CD4-positive, alpha-beta T cell (primary cell): ENCODE data around the gene DENND2C. TPM values are rescaled to one million over a fixed set of nuclear protein-coding genes. Genes with fewer than 3 reads are reported as not detected.

Source experiments
- ATAC-seq: fragments of 200-7000 bp; cut with Tn5 transposase; one replicate; pipeline ENCODE4 v1.10.0; 2022; ENCODE audit warnings: mild to moderate bottlenecking; ENCODE audit not compliant: poor library complexity
- CTCF ChIA-PET: fragments of 350-600 bp; sonication (Branson Sonifier 250); formaldehyde crosslinking; loops from one replicate; lab custom pipeline; 2021; ENCODE audit warnings: antibody characterized with exemption, inconsistent platforms; lab: Charles Lee
- POLR2A ChIA-PET: fragments of 350-600 bp; sonication (Branson Sonifier 250); formaldehyde crosslinking; loops from one replicate; lab custom pipeline; 2021; ENCODE audit warnings: antibody characterized with exemption, inconsistent platforms; lab: Charles Lee
- DNase-seq, 14 experiments: peaks; one replicate each; pipeline ENCODE4 v3.0.0-alpha.2; 2013 to 2020; ENCODE audit warnings: mixed read lengths in 2 of 14
- H3K27ac ChIP-seq, 2 donors: one replicate each; pipeline versions ENCODE4 v1.5.1 to v1.7.0; 2013; ENCODE audit warnings: low read length in 2 of 2, low read depth in 1 of 2, mild to moderate bottlenecking in 1 of 2
- H3K27me3 ChIP-seq, 2 experiments: 1 replicate in 1 of 2; 2 replicates in 1 of 2; pipeline versions ENCODE4 v1.6.1 to v1.7.0; 2013; ENCODE audit warnings: low read length in 2 of 2, control low read depth in 1 of 2, mild to moderate bottlenecking in 1 of 2, moderate library complexity in 1 of 2; ENCODE audit not compliant: insufficient read depth in 2 of 2, control insufficient read depth in 1 of 2
- H3K36me3 ChIP-seq: one replicate; pipeline ENCODE4 v1.6.1; 2013; ENCODE audit warnings: low read length, control low read depth; ENCODE audit not compliant: insufficient read depth
- H3K4me1 ChIP-seq: one replicate; pipeline ENCODE4 v1.6.1; 2013; ENCODE audit warnings: low read length, control low read depth; ENCODE audit not compliant: insufficient read depth
- H3K4me3 ChIP-seq: one replicate; pipeline ENCODE4 v1.5.1; 2013; ENCODE audit warnings: mild to moderate bottlenecking, low read length, moderate library complexity
- H3K9me3 ChIP-seq, 2 experiments: 1 replicate in 1 of 2; 2 replicates in 1 of 2; pipeline versions ENCODE4 v1.6.1 to v1.7.0; 2013; ENCODE audit warnings: low read length in 2 of 2, mild to moderate bottlenecking in 2 of 2, control low read depth in 1 of 2, moderate library complexity in 1 of 2; ENCODE audit not compliant: control insufficient read depth in 1 of 2, insufficient read depth in 1 of 2
- H3K27ac Mint-ChIP-seq: one replicate; pipeline ENCODE4 v1.8.0; 2020; ENCODE audit warnings: mixed read lengths
- H3K27me3 Mint-ChIP-seq: one replicate; pipeline ENCODE4 v1.8.0; 2021; ENCODE audit warnings: mixed read lengths
- H3K36me3 Mint-ChIP-seq: one replicate; pipeline ENCODE4 v1.8.0; 2021; ENCODE audit warnings: low read depth, mixed read lengths
- H3K4me1 Mint-ChIP-seq: one replicate; pipeline ENCODE4 v1.8.0; 2021; ENCODE audit warnings: low read depth, mixed read lengths
- H3K4me3 Mint-ChIP-seq: one replicate; pipeline ENCODE4 v1.8.0; 2020; ENCODE audit warnings: mild to moderate bottlenecking, mixed read lengths
- H3K9me3 Mint-ChIP-seq: one replicate; pipeline ENCODE4 v1.8.0; 2020; ENCODE audit warnings: mixed read lengths
- intact Hi-C, 2 experiments: fragments of 100-400 bp; cut with DNase I in 1 of 2; cut with micrococcal nuclease in 1 of 2; formaldehyde crosslinking; loops; one replicate each; pipeline versions ENCODE4 v1.15.1 to v1.9.0; 2023 to 2025; cut with DNase I, micrococcal nuclease
- total RNA-seq, 174 experiments: library from RNA in 2 of 174; stranded (reverse) in 2 of 174; gene quantifications; one replicate each; pipeline ENCODE4 v1.2.3 and lab custom pipeline; 2021 to 2026
- TF ChIP-seq, protein P1 (sequence below): fragments of 200-600 bp; IDR thresholded peaks from one replicate; pipeline ENCODE4 v1.8.0; 2022; ENCODE audit warnings: antibody characterized with exemption, mild to moderate bottlenecking

DENND2C gene
- total RNA-seq, 2 experiments from 2014 or later, result 1.6 to 2.0 TPM

DNA sequence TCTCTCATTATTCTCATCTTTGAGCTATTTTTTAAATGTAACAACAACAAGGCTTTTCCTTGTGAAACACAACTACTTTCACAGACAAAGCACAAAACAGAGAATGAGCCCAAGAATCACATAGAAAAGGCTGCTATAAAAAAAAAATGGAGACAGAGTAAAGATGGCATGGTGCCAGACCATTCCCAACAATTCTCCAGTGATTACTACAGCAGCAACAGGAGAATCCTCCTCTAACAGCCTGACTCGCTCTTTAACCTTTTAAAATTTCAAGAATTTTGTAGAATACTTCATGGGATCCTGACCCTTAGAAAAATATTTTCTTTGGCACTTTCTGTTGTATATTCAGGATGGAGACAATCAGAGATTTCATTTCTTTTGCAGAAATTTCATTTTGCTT lies 84.6 kb downstream of the DENND2C start:
- no peak overlapping the region for H3K4me3 Mint-ChIP-seq

DNA sequence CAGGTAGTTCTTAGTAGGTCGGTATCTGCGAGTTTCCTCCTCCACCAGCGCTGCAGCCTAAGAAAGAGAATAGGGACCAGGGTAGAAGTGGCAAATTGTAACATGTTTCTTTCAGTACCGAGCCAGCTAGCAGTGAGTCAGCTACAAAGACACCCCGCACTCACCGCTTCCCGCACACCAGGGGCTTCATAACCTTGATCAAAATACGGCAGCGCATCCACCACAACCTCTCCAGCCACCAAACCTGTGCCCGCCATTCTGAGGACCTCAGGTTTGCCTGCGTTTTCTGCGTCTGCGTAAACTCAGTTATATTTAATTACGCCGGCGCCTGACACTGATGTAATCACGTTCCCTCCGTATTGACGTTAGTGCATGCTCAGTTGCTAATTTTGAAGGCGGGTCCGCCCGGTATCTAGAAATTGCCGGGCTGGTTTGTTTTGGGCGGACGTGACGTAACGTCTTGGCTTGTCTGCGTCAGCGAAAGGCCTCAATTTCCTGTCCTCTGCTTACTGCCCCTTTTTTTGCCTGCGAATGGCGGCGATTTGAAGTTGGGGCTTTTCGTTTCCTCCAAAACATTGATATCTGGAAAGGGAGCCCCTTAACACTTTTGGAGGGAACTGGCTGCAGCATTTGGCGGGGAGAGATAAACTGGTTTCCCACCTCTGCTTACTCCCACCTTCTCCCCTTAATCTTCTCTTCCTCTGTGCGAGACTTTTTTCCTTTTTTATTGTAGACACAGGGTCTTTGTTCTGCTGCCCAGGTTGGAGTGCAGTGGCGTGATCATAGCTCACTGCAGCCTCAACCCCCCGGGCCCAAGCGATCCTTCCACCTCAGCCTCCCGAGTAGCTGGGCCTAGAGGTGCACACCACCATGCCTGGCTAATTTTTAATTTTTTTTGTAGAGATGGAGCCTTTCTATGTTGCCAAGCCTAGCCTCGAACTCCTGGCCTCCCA lies 88.2 kb downstream of the DENND2C start, which contains the start of gene BCAS2:
Gene BCAS2 (minus strand): TSS at position 281 of the 953 bp plus-strand sequence. CDS start 24 bp downstream, at position 257.
- TF ChIP-seq, protein P1, sequence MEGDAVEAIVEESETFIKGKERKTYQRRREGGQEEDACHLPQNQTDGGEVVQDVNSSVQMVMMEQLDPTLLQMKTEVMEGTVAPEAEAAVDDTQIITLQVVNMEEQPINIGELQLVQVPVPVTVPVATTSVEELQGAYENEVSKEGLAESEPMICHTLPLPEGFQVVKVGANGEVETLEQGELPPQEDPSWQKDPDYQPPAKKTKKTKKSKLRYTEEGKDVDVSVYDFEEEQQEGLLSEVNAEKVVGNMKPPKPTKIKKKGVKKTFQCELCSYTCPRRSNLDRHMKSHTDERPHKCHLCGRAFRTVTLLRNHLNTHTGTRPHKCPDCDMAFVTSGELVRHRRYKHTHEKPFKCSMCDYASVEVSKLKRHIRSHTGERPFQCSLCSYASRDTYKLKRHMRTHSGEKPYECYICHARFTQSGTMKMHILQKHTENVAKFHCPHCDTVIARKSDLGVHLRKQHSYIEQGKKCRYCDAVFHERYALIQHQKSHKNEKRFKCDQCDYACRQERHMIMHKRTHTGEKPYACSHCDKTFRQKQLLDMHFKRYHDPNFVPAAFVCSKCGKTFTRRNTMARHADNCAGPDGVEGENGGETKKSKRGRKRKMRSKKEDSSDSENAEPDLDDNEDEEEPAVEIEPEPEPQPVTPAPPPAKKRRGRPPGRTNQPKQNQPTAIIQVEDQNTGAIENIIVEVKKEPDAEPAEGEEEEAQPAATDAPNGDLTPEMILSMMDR, result no peak
- POLR2A ChIA-PET, result interaction anchor here (0.6 to 2.7 kb wide), 10 partner anchors 71 to 770 kb away, joined by 3 to 37 read pairs (median 4); partner anchors contain the start of genes CSDE1, DENND2C, NRAS and RSBN1
- peak within 1 kb of the TSS; percentile 86 for H3K4me3 ChIP-seq

More for the DNA sequence above, 84.6 kb downstream of the DENND2C start:
- Histone ChIP-seq H3K4me1 (peaks cover 10% of the 10 kb centered on the region), H3K27ac (no peak overlapping the region), H3K36me3 (peaks cover 1% of the 10 kb centered on the region), H3K27me3 (no peaks in the 10 kb centered on the region), H3K9me3 (no peaks in the 10 kb centered on the region), H3K4me3 (no peak overlapping the region)
- TF ChIP-seq, protein P1, result no peak
- ATAC-seq, result no peak
- Mint-ChIP-seq H3K27ac (no peak overlapping the region), H3K9me3 (no peaks in the 10 kb centered on the region), H3K27me3 (peaks cover 6% of the 10 kb centered on the region), H3K36me3 (peaks cover 16% of the 10 kb centered on the region), H3K4me1 (peaks cover 23% of the 10 kb centered on the region)
- no peak for DNase-seq
- CTCF ChIA-PET, result no interaction called here
- intact Hi-C loops, result loop anchor here in 1 of 2 experiments (2.0 to 10.0 kb wide), 3 partner anchors 82 to 1200 kb away; partner anchors contain the start of gene RSBN1
- POLR2A ChIA-PET, result no interaction called here

DNA sequence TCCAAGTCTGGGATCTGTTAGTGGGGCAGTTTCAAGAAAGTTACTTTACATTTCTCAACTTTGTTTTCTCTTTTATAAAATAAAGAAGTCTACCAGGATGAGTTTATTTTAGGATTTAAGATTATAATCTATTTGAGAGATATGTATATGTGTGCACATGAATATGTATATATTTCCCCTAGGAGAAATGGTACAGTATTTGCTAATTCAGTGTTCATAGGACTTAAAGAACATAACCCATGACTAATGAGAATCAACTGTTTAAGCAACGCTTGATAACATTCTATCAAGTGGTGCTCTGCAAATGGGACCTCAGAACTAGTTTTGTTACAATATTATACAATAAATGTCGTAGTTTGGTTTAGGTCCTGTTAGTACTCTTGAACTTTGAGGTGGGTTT lies 95.5 kb downstream of the DENND2C start:
- H3K4me3 Mint-ChIP-seq, result no peak overlapping the region
- POLR2A ChIA-PET, result interaction anchor here (1.5 kb wide), 1 partner anchor 67 kb away, joined by 4 read pairs; no protein-coding TSS in a partner anchor
- TF ChIP-seq, protein P1, result no peak
- ATAC-seq (no peak), DNase-seq (no peak)
- H3K4me1 Mint-ChIP-seq, result peaks cover 21% of the 10 kb centered on the region
- H3K27me3 Mint-ChIP-seq, result no peaks in the 10 kb centered on the region
- CTCF ChIA-PET, result interaction anchor here (1.1 kb wide), 1 partner anchor 65 kb away, joined by 3 read pairs; no protein-coding TSS in a partner anchor
- H3K36me3 ChIP-seq, result peaks cover 95% of the 10 kb centered on the region
- no peak overlapping the region for H3K27ac Mint-ChIP-seq
- H3K9me3 Mint-ChIP-seq, result no peaks in the 10 kb centered on the region
- intact Hi-C loops, result no loop called here
- H3K4me3 ChIP-seq, result no peak overlapping the region
- no peak overlapping the region for H3K27ac ChIP-seq
- H3K36me3 Mint-ChIP-seq, result peaks cover 94% of the 10 kb centered on the region
- H3K4me1 ChIP-seq, result peaks cover 9% of the 10 kb centered on the region
- H3K9me3 ChIP-seq, result no peaks in the 10 kb centered on the region
- no peaks in the 10 kb centered on the region for H3K27me3 ChIP-seq

More for the DNA sequence above, 88.2 kb downstream of the DENND2C start, which contains the start of gene BCAS2:
- no peaks in the 10 kb centered on the region for H3K9me3 ChIP-seq
- H3K27me3 ChIP-seq, result no peaks in the 10 kb centered on the region
- intact Hi-C loops, result loop anchor here (1.0 to 10.0 kb wide), 11 partner anchors 70 to 1197 kb away; partner anchors contain the start of genes NRAS (in 2 of the 2), TRIM33 (in 2 of the 2), CSDE1 (in 1 of the 2) and DENND2C (in 1 of the 2)
- H3K4me1 Mint-ChIP-seq, result peaks cover 48% of the 10 kb centered on the region
- no peaks in the 10 kb centered on the region for H3K27me3 Mint-ChIP-seq
- H3K27ac Mint-ChIP-seq, result peak within 1 kb of the TSS; percentile 97
- H3K4me3 Mint-ChIP-seq, result peak within 1 kb of the TSS; percentile 95
- H3K36me3 Mint-ChIP-seq, result peaks cover 48% of the 10 kb centered on the region
- peak; percentile 92 for ATAC-seq
- H3K36me3 ChIP-seq, result peaks cover 31% of the 10 kb centered on the region
- H3K9me3 Mint-ChIP-seq, result no peaks in the 10 kb centered on the region
- H3K27ac ChIP-seq, result peak within 1 kb of the TSS; percentile 82 to 97
- CTCF ChIA-PET, result interaction anchor here (1.3 kb wide), 1 partner anchor 139 kb away, joined by 4 read pairs; no protein-coding TSS in a partner anchor
- DNase-seq, result peak; percentile 88 to 99 (median 92)
- peaks cover 26% of the 10 kb centered on the region for H3K4me1 ChIP-seq
